GM23338 (cell line): ENCODE measurements around the gene EBPL. TPM values are rescaled to one million over a fixed set of nuclear protein-coding genes. Genes with fewer than 3 reads are reported as not detected.

Source experiments
- ATAC-seq: fragments of 200-7000 bp; cut with Tn5 transposase; 3 replicates; pipeline ENCODE4 v1.9.1; 2020
- DNase-seq: peaks from one replicate; pipeline ENCODE4 v3.0.0-alpha.2; 2015; ENCODE audit warnings: low spot score
- H2AFZ ChIP-seq: fragments of 200-600 bp; sonication (generic); 2 replicates; pipeline ENCODE4 v1.8.0; 2016; ENCODE audit warnings: antibody characterized with exemption, mild to moderate bottlenecking, moderate library complexity
- H3F3A ChIP-seq: fragments of 200-600 bp; sonication (generic); replicated peaks from 2 replicates; pipeline ENCODE4 v1.8.0; 2017; ENCODE audit warnings: antibody characterized with exemption, mixed run types, low read depth
- H3K27ac ChIP-seq: fragments of 200-600 bp; sonication (generic); 2 replicates; pipeline ENCODE4 v1.6.1; 2016; ENCODE audit warnings: low read depth
- H3K27me3 ChIP-seq: fragments of 200-600 bp; sonication (generic); 2 replicates; pipeline ENCODE4 v1.8.0; 2016; ENCODE audit warnings: mild to moderate bottlenecking, mixed run types, moderate library complexity; ENCODE audit not compliant: insufficient read depth
- H3K36me3 ChIP-seq: fragments of 200-600 bp; sonication (generic); 2 replicates; pipeline ENCODE4 v1.8.0; 2016; ENCODE audit warnings: mild to moderate bottlenecking; ENCODE audit not compliant: insufficient read depth
- H3K4me1 ChIP-seq: fragments of 200-600 bp; sonication (generic); 2 replicates; pipeline ENCODE4 v1.8.0; 2016; ENCODE audit warnings: mild to moderate bottlenecking, moderate library complexity; ENCODE audit not compliant: insufficient read depth
- H3K4me2 ChIP-seq: fragments of 200-600 bp; sonication (generic); 2 replicates; pipeline ENCODE4 v1.7.1; 2017; ENCODE audit warnings: mixed run types
- H3K4me3 ChIP-seq: fragments of 200-600 bp; sonication (generic); 2 replicates; pipeline ENCODE4 v1.6.1; 2016; ENCODE audit warnings: mixed run types
- H3K79me2 ChIP-seq: fragments of 200-600 bp; sonication (generic); replicated peaks from 2 replicates; pipeline ENCODE4 v1.8.0; 2017; ENCODE audit warnings: mild to moderate bottlenecking; ENCODE audit not compliant: insufficient read depth
- H3K9me2 ChIP-seq: fragments of 200-600 bp; sonication (generic); 2 replicates; pipeline ENCODE4 v1.8.0; 2017; ENCODE audit not compliant: insufficient read depth
- H4K20me1 ChIP-seq: fragments of 200-600 bp; sonication (generic); replicated peaks from 2 replicates; pipeline ENCODE4 v1.8.0; 2017; ENCODE audit warnings: mild to moderate bottlenecking; ENCODE audit not compliant: insufficient read depth
- H3K27ac Mint-ChIP-seq: 2 replicates; pipeline ENCODE4 v1.8.0; 2020; ENCODE audit warnings: inconsistent platforms, mild to moderate bottlenecking, moderate library complexity, mixed read lengths
- H3K27me3 Mint-ChIP-seq: 3 replicates; pipeline ENCODE4 v1.8.0; 2022; ENCODE audit warnings: low read depth, mild to moderate bottlenecking, moderate library complexity, mixed read lengths, inconsistent platforms; ENCODE audit not compliant: insufficient read depth, poor library complexity
- H3K36me3 Mint-ChIP-seq: 3 replicates; pipeline ENCODE4 v1.8.0; 2021; ENCODE audit warnings: low read depth, mild to moderate bottlenecking, inconsistent platforms, moderate library complexity, mixed read lengths
- H3K4me1 Mint-ChIP-seq: 3 replicates; pipeline ENCODE4 v1.8.0; 2020; ENCODE audit warnings: mild to moderate bottlenecking, inconsistent platforms, mixed read lengths
- H3K4me3 Mint-ChIP-seq: 3 replicates; pipeline ENCODE4 v1.8.0; 2021; ENCODE audit warnings: moderate library complexity, mild to moderate bottlenecking, inconsistent platforms, mixed read lengths
- H3K9me3 Mint-ChIP-seq: 3 replicates; pipeline ENCODE4 v1.8.0; 2020; ENCODE audit warnings: moderate library complexity, mild to moderate bottlenecking, inconsistent platforms, mixed read lengths
- CREB1 ChIP-seq: fragments of 250-450 bp; sonication (Bioruptor Pico); IDR thresholded peaks from 2 replicates; pipeline ENCODE4 v1.5.0; 2020; ENCODE audit warnings: low read depth, mild to moderate bottlenecking, moderate library complexity
- EZH2 ChIP-seq: fragments of 200-600 bp; sonication (generic); IDR thresholded peaks from one replicate; pipeline ENCODE4 v1.8.0; 2017; ENCODE audit warnings: antibody characterized with exemption, mild to moderate bottlenecking, low read depth; ENCODE audit not compliant: unreplicated experiment
- EZH2phosphoT487 ChIP-seq: fragments of 200-600 bp; sonication (generic); IDR thresholded peaks from one replicate; pipeline ENCODE4 v1.8.1; 2018; ENCODE audit warnings: antibody characterized with exemption; ENCODE audit not compliant: unreplicated experiment
- JUNB ChIP-seq: IDR thresholded peaks from one replicate; pipeline ENCODE4 v1.6.1; 2016; ENCODE audit warnings: antibody characterized with exemption; ENCODE audit not compliant: unreplicated experiment
- NANOG ChIP-seq: IDR thresholded peaks from 2 replicates; pipeline ENCODE4 v1.6.1; 2016; ENCODE audit warnings: antibody characterized with exemption, borderline replicate concordance
- POLR2AphosphoS5 ChIP-seq: IDR thresholded peaks from 2 replicates; pipeline ENCODE4 v1.6.1; 2016; ENCODE audit warnings: antibody characterized with exemption, low read depth
- STAT1 ChIP-seq: IDR thresholded peaks from one replicate; pipeline ENCODE4 v1.6.1; 2016; ENCODE audit warnings: antibody characterized with exemption; ENCODE audit not compliant: unreplicated experiment
- ZNF114 ChIP-seq: fragments of 250-450 bp; sonication (Bioruptor Pico); IDR thresholded peaks from 2 replicates; pipeline ENCODE4 v1.5.0; 2020; ENCODE audit warnings: mild to moderate bottlenecking, moderate library complexity
- ZNF331 ChIP-seq: fragments of 250-450 bp; sonication (Bioruptor Pico); IDR thresholded peaks from 2 replicates; pipeline ENCODE4 v1.5.0; 2020; ENCODE audit warnings: low read depth, mild to moderate bottlenecking, moderate library complexity
- polyA plus RNA-seq: library from polyadenylated mRNA; unstranded; fragments of >200 nt; fragmentation: Nextera tagmentation; extraction: Ambion mirVana; gene quantifications from 2 replicates; pipeline ENCODE4 v1.2.1, GENCODE V29; 2016
- total RNA-seq: library from RNA; depleted of rRNA; stranded (reverse); fragments of >200 nt; shearing (Covaris generic); gene quantifications from 2 replicates; pipeline ENCODE4 v1.2.3, GENCODE V29; 2014
- TF ChIP-seq, protein P1 (sequence below): fragments of 250-450 bp; sonication (Bioruptor Pico); IDR thresholded peaks from 2 replicates; pipeline ENCODE4 v1.5.0; 2020; ENCODE audit warnings: mild to moderate bottlenecking, moderate library complexity
- TF ChIP-seq, protein P2 (sequence below): IDR thresholded peaks from one replicate; pipeline ENCODE4 v1.6.1; 2018; ENCODE audit warnings: antibody characterized with exemption; ENCODE audit not compliant: unreplicated experiment
- TF ChIP-seq, protein P3 (sequence below): IDR thresholded peaks from 2 replicates; pipeline ENCODE4 v1.6.1; 2016; ENCODE audit warnings: antibody characterized with exemption

Gene EBPL
- total and polyA plus RNA-seq, 2 experiments from 2014 or later, result 231 to 245 TPM

DNA sequence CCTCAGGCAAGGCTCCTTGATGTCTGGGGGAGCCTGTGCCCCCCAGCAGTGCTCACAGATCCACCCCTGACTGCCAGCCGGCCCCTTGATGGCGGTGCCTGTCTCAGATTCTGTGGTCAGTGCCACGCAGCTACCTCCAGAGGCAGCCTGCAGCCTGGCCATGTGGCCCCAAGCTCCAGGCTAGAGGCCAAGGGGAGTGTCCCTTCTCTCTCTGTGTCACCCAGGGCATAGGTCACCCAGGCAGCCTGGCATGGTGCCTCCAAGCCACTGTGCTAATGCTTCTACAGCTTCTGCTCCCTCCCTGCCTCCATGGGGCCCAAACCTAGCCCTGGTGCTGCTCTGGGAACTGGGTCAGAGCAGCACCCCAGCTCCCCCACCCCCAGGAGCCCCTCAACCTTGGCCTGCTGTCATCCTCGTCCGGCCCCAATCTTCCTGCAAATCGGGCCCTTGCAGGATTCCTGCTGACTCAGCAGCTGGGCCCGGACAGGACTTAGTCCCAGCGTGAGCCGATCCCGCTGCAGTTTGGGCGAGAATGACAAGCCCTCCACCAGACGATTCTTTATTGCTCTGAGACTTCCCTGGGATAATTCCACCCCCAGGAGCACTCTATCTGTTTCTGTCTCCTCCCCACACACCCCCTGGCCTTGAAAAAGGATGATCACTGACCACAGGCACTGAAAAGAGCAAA is 65.8 kb downstream of the EBPL start (continued):
- TF ChIP-seq, protein P1, sequence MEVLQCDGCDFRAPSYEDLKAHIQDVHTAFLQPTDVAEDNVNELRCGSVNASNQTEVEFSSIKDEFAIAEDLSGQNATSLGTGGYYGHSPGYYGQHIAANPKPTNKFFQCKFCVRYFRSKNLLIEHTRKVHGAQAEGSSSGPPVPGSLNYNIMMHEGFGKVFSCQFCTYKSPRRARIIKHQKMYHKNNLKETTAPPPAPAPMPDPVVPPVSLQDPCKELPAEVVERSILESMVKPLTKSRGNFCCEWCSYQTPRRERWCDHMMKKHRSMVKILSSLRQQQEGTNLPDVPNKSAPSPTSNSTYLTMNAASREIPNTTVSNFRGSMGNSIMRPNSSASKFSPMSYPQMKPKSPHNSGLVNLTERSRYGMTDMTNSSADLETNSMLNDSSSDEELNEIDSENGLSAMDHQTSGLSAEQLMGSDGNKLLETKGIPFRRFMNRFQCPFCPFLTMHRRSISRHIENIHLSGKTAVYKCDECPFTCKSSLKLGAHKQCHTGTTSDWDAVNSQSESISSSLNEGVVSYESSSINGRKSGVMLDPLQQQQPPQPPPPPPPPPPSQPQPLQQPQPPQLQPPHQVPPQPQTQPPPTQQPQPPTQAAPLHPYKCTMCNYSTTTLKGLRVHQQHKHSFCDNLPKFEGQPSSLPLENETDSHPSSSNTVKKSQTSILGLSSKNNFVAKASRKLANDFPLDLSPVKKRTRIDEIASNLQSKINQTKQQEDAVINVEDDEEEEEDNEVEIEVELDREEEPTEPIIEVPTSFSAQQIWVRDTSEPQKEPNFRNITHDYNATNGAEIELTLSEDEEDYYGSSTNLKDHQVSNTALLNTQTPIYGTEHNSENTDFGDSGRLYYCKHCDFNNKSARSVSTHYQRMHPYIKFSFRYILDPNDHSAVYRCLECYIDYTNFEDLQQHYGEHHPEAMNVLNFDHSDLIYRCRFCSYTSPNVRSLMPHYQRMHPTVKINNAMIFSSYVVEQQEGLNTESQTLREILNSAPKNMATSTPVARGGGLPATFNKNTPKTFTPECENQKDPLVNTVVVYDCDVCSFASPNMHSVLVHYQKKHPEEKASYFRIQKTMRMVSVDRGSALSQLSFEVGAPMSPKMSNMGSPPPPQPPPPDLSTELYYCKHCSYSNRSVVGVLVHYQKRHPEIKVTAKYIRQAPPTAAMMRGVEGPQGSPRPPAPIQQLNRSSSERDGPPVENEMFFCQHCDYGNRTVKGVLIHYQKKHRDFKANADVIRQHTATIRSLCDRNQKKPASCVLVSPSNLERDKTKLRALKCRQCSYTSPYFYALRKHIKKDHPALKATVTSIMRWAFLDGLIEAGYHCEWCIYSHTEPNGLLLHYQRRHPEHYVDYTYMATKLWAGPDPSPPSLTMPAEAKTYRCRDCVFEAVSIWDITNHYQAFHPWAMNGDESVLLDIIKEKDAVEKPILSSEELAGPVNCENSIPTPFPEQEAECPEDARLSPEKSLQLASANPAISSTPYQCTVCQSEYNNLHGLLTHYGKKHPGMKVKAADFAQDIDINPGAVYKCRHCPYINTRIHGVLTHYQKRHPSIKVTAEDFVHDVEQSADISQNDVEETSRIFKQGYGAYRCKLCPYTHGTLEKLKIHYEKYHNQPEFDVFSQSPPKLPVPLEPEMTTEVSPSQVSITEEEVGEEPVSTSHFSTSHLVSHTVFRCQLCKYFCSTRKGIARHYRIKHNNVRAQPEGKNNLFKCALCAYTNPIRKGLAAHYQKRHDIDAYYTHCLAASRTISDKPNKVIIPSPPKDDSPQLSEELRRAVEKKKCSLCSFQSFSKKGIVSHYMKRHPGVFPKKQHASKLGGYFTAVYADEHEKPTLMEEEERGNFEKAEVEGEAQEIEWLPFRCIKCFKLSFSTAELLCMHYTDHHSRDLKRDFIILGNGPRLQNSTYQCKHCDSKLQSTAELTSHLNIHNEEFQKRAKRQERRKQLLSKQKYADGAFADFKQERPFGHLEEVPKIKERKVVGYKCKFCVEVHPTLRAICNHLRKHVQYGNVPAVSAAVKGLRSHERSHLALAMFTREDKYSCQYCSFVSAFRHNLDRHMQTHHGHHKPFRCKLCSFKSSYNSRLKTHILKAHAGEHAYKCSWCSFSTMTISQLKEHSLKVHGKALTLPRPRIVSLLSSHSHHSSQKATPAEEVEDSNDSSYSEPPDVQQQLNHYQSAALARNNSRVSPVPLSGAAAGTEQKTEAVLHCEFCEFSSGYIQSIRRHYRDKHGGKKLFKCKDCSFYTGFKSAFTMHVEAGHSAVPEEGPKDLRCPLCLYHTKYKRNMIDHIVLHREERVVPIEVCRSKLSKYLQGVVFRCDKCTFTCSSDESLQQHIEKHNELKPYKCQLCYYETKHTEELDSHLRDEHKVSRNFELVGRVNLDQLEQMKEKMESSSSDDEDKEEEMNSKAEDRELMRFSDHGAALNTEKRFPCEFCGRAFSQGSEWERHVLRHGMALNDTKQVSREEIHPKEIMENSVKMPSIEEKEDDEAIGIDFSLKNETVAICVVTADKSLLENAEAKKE (CRISPR knock-in tag), result no peak
- TF ChIP-seq ZNF114 (CRISPR knock-in tag), result no peak
- TF ChIP-seq EZH2phosphoT487, result no peak

DNA sequence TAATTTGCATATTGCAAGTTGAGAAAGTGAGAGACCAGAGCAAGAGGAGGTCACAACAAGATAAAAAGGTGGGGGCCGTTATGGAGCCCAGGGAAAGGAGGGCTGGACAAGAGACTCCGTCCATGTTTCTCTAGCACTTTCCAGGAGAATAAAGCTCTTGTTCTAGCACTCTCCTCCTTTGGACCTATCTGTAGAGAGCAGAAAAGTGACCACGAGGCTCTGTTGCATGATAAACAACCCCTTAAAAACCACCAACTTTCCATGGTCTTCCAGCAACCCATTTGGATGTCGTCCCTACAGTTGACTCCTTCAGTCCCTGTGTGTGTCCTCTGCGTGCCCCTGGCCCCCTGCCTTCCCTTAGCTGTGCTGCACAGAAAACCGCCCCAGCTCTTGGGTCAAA is 67.1 kb downstream of the EBPL start:
- Histone ChIP-seq H3K79me2 (no peaks in the 10 kb centered on the region), H3F3A (no peaks in the 10 kb centered on the region), H2AFZ (no peak overlapping the region), H3K27me3 (no peaks in the 10 kb centered on the region), H3K27ac (no peak overlapping the region), H3K4me1 (no peaks in the 10 kb centered on the region; the same call in 1 of the 2 replicates), H4K20me1 (no peaks in the 10 kb centered on the region), H3K4me3 (no peak overlapping the region), H3K9me2 (peaks cover 5% of the 10 kb centered on the region; the same call in 1 of the 2 replicates), H3K4me2 (no peak overlapping the region), H3K36me3 (no peaks in the 10 kb centered on the region)
- no peak for TF ChIP-seq POLR2AphosphoS5
- no peak for TF ChIP-seq EZH2phosphoT487
- no peak for TF ChIP-seq ZNF114 (CRISPR knock-in tag)
- TF ChIP-seq, protein P2, sequence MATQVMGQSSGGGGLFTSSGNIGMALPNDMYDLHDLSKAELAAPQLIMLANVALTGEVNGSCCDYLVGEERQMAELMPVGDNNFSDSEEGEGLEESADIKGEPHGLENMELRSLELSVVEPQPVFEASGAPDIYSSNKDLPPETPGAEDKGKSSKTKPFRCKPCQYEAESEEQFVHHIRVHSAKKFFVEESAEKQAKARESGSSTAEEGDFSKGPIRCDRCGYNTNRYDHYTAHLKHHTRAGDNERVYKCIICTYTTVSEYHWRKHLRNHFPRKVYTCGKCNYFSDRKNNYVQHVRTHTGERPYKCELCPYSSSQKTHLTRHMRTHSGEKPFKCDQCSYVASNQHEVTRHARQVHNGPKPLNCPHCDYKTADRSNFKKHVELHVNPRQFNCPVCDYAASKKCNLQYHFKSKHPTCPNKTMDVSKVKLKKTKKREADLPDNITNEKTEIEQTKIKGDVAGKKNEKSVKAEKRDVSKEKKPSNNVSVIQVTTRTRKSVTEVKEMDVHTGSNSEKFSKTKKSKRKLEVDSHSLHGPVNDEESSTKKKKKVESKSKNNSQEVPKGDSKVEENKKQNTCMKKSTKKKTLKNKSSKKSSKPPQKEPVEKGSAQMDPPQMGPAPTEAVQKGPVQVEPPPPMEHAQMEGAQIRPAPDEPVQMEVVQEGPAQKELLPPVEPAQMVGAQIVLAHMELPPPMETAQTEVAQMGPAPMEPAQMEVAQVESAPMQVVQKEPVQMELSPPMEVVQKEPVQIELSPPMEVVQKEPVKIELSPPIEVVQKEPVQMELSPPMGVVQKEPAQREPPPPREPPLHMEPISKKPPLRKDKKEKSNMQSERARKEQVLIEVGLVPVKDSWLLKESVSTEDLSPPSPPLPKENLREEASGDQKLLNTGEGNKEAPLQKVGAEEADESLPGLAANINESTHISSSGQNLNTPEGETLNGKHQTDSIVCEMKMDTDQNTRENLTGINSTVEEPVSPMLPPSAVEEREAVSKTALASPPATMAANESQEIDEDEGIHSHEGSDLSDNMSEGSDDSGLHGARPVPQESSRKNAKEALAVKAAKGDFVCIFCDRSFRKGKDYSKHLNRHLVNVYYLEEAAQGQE, result no peak
- TF ChIP-seq STAT1, result no peak
- no peak for TF ChIP-seq ZNF331 (CRISPR knock-in tag)
- no peak for TF ChIP-seq NANOG
- TF ChIP-seq JUNB, result no peak
- TF ChIP-seq, protein P3, sequence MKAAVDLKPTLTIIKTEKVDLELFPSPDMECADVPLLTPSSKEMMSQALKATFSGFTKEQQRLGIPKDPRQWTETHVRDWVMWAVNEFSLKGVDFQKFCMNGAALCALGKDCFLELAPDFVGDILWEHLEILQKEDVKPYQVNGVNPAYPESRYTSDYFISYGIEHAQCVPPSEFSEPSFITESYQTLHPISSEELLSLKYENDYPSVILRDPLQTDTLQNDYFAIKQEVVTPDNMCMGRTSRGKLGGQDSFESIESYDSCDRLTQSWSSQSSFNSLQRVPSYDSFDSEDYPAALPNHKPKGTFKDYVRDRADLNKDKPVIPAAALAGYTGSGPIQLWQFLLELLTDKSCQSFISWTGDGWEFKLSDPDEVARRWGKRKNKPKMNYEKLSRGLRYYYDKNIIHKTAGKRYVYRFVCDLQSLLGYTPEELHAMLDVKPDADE, result no peak
- TF ChIP-seq CREB1, result no peak
- TF ChIP-seq EZH2, result no peak
- Mint-ChIP-seq H3K4me1 (peaks cover 6% of the 10 kb centered on the region; the same call in 1 of the 3 replicates), H3K27ac (no peak overlapping the region), H3K4me3 (no peak overlapping the region), H3K36me3 (no peaks in the 10 kb centered on the region), H3K27me3 (peaks cover 2% of the 10 kb centered on the region), H3K9me3 (no peaks in the 10 kb centered on the region)
- ATAC-seq, result no peak
- no peak for DNase-seq
